HCT116 (cell line): ENCODE results near the gene PPP2CA. TPM values are rescaled to one million over a fixed set of nuclear protein-coding genes. Genes with fewer than 3 reads are reported as not detected.

ENCODE experiments used
- ATAC-seq: fragments of 200-7000 bp; cut with Tn5 transposase; 2 replicates; pipeline ENCODE4 v1.9.1; 2020; ENCODE audit warnings: mild to moderate bottlenecking, moderate library complexity
- BruUV-seq: library from RNA; stranded (reverse); fragments of 400-500 nt; replicated peaks from 2 replicates; lab custom pipeline; 2021; lab: Mats Ljungman, UMichigan
- CTCF ChIA-PET: fragments of 300-600 bp; sonication (Branson Sonifier 250); formaldehyde crosslinking; loops from one replicate; lab custom pipeline; 2021; ENCODE audit warnings: antibody characterized with exemption; lab: Charles Lee
- POLR2A ChIA-PET: fragments of 300-600, 350-600 bp; sonication (Branson Sonifier 250); formaldehyde crosslinking; loops from one replicate; lab custom pipeline; 2021; ENCODE audit warnings: antibody characterized with exemption; lab: Charles Lee
- RAD21 ChIA-PET, 2 experiments: fragments of 300-600 bp; sonication (Branson Sonifier 250); formaldehyde crosslinking; loops; one replicate each; lab custom pipeline; 2023; ENCODE audit warnings: low total read pairs in 2 of 2; ENCODE audit not compliant: uncharacterized antibody in 2 of 2, unreplicated experiment in 2 of 2, low non-redundant PET in 1 of 2; lab: Charles Lee
- DNase-seq: peaks from one replicate; pipeline ENCODE4 v3.0.0-alpha.2; 2010; ENCODE audit warnings: low read depth, low spot score
- H2AFZ ChIP-seq: fragments of 200-600 bp; shearing (Covaris generic), sonication (generic); 2 replicates; pipeline ENCODE4 v1.6.1; 2017; ENCODE audit warnings: low read depth, mixed run types, mixed read lengths, antibody characterized with exemption, low read length; ENCODE audit not compliant: poor library complexity, severe bottlenecking
- H3K27ac ChIP-seq: 2 replicates; pipeline ENCODE4 v1.5.1; 2012; ENCODE audit warnings: low read depth, low read length
- H3K27me3 ChIP-seq: fragments of 200-600 bp; sonication (generic); 2 replicates; pipeline ENCODE4 v1.6.1; 2016; ENCODE audit warnings: mixed run types, low read length, mixed read lengths; ENCODE audit not compliant: insufficient read depth
- H3K36me3 ChIP-seq, 2 experiments: fragments of 200-500 bp in 1 of 2; fragments of 200-600 bp in 1 of 2; sonication (Bioruptor generic) in 1 of 2; sonication (generic) in 1 of 2; 2 replicates each; pipeline versions ENCODE4 v1.5.1 to v1.6.1; 2014 to 2016; ENCODE audit warnings: low read length in 2 of 2, inconsistent platforms in 1 of 2, mixed read lengths in 1 of 2, mixed run types in 1 of 2; ENCODE audit not compliant: insufficient read depth in 2 of 2, control insufficient read depth in 1 of 2
- H3K4me1 ChIP-seq, 2 experiments: fragments of 200-600 bp in 1 of 2; sonication (generic) in 1 of 2; 2 replicates each; pipeline versions ENCODE4 v1.5.1 to v1.6.1; 2012 to 2017; ENCODE audit warnings: low read length in 2 of 2, inconsistent platforms in 1 of 2, mild to moderate bottlenecking in 1 of 2, mixed read lengths in 1 of 2, mixed run types in 1 of 2, moderate library complexity in 1 of 2; ENCODE audit not compliant: insufficient read depth in 2 of 2, control insufficient read depth in 1 of 2
- H3K4me2 ChIP-seq: fragments of 200-600 bp; sonication (generic); 2 replicates; pipeline ENCODE4 v1.6.1; 2017; ENCODE audit warnings: mixed run types, low read length, mixed read lengths
- H3K4me3 ChIP-seq, 2 experiments: fragments of 200-600 bp in 1 of 2; sonication (generic) in 1 of 2; replicated peaks in 1 of 2; 2 replicates each; pipeline ENCODE4 v1.5.1; 2011 to 2016; ENCODE audit warnings: low read length in 2 of 2, control low read depth in 1 of 2, low read depth in 1 of 2, mild to moderate bottlenecking in 1 of 2, mixed read lengths in 1 of 2, mixed run types in 1 of 2
- H3K79me2 ChIP-seq: fragments of 200-600 bp; sonication (generic); 2 replicates; pipeline ENCODE4 v1.6.1; 2017; ENCODE audit warnings: mild to moderate bottlenecking, mixed run types, low read length, moderate library complexity, mixed read lengths; ENCODE audit not compliant: insufficient read depth
- H3K9ac ChIP-seq: fragments of 200-600 bp; sonication (generic); 2 replicates; pipeline ENCODE4 v1.6.1; 2016; ENCODE audit warnings: low read length, mixed read lengths
- H3K9me2 ChIP-seq: fragments of 200-600 bp; sonication (generic), shearing (Covaris generic); 2 replicates; pipeline ENCODE4 v1.6.1; 2017; ENCODE audit warnings: mixed run types, mild to moderate bottlenecking, moderate library complexity; ENCODE audit not compliant: insufficient read depth
- H3K9me3 ChIP-seq, 2 experiments: fragments of 200-500 bp in 1 of 2; fragments of 200-600 bp in 1 of 2; sonication (Bioruptor generic) in 1 of 2; sonication (generic) in 1 of 2; 2 replicates each; pipeline ENCODE4 v1.6.1; 2014 to 2017; ENCODE audit warnings: low read length in 2 of 2, mixed read lengths in 2 of 2, inconsistent platforms in 1 of 2, low read depth in 1 of 2, mild to moderate bottlenecking in 1 of 2, mixed run types in 1 of 2, moderate library complexity in 1 of 2; ENCODE audit not compliant: control insufficient read depth in 1 of 2, insufficient read depth in 1 of 2
- H4K20me1 ChIP-seq: fragments of 200-600 bp; sonication (generic), shearing (Covaris generic); 2 replicates; pipeline ENCODE4 v1.6.1; 2017; ENCODE audit warnings: mixed run types, mild to moderate bottlenecking, moderate library complexity; ENCODE audit not compliant: insufficient read depth
- ELF1 ChIP-seq: IDR thresholded peaks from 2 replicates; pipeline ENCODE4 v1.6.1; 2012; ENCODE audit warnings: low read depth, borderline replicate concordance
- EZH2 ChIP-seq: fragments of 200-600 bp; sonication (generic); IDR thresholded peaks from 2 replicates; pipeline ENCODE4 v1.6.1; 2017; ENCODE audit warnings: antibody characterized with exemption, mixed run types
- JUND ChIP-seq: IDR thresholded peaks from 2 replicates; pipeline ENCODE4 v1.6.1; 2012
- POLR2A ChIP-seq: IDR thresholded peaks from 2 replicates; pipeline ENCODE4 v1.7.0; 2011; ENCODE audit warnings: borderline replicate concordance; ENCODE audit not compliant: insufficient read depth, insufficient read length; ENCODE audit errors: extremely low read depth
- SRF ChIP-seq: IDR thresholded peaks from 2 replicates; pipeline ENCODE4 v1.6.1; 2012; ENCODE audit warnings: low read depth
- ZNF274 ChIP-seq: fragments of 200-500 bp; sonication (Bioruptor generic); IDR thresholded peaks from 2 replicates; pipeline ENCODE4 v1.6.1; 2014; ENCODE audit warnings: mild to moderate bottlenecking, low read depth, low read length, inconsistent platforms
- intact Hi-C: fragments of 100-400 bp; cut with micrococcal nuclease; formaldehyde crosslinking; loops from 2 replicates; pipeline ENCODE4 v1.10.0; 2022
- total RNA-seq: library from RNA; stranded (reverse); gene quantifications from one replicate; pipeline ENCODE4 v1.2.1, GENCODE V29; 2021; ENCODE audit not compliant: unreplicated experiment
- TF ChIP-seq, protein P1 (sequence below), 3 experiments: fragments of 200-600 bp in 1 of 3; sonication (generic) in 1 of 3; IDR thresholded peaks in 2 of 3; conservative IDR thresholded peaks in 1 of 3; 2 replicates each; pipeline ENCODE4 v1.5.1; 2012 to 2017; ENCODE audit warnings: low read depth in 2 of 3, low read length in 2 of 3, antibody characterized with exemption in 1 of 3, borderline replicate concordance in 1 of 3, control low read depth in 1 of 3, mild to moderate bottlenecking in 1 of 3, mixed read lengths in 1 of 3, mixed run types in 1 of 3, moderate library complexity in 1 of 3; ENCODE audit not compliant: insufficient read depth in 1 of 3
- TF ChIP-seq, protein P2 (sequence below): IDR thresholded peaks from 2 replicates; pipeline ENCODE4 v1.6.1; 2011; ENCODE audit warnings: mild to moderate bottlenecking, low read length, moderate library complexity; ENCODE audit not compliant: insufficient replicate concordance; ENCODE audit errors: extremely low read depth

The PPP2CA gene
- total RNA-seq, 1 experiment from 2014 or later: 167 TPM

GRCh38 chr5:134184155-134185135 lies 41.4 kb downstream of the PPP2CA start:
- no peak overlapping the region for H3K4me2 ChIP-seq
- ATAC-seq (peak; percentile 98), DNase-seq (peak; percentile 48)
- no peak overlapping the region for H3K27ac ChIP-seq
- H3K79me2 ChIP-seq: no peaks in the 10 kb centered on the region
- ChIA-PET POLR2A (interaction anchor here (0.6 kb wide), 2 partner anchors 414 to 578 kb away, joined by 3 read pairs; no protein-coding TSS in a partner anchor), CTCF (interaction anchor here (1.3 to 4.2 kb wide), 3 partner anchors 104 to 107 kb away, joined by 6 to 25 read pairs (median 11); no protein-coding TSS in a partner anchor), RAD21 (interaction anchor here (0.7 to 2.7 kb wide), 5 partner anchors 103 to 268 kb away, joined by 3 to 9 read pairs (median 4); no protein-coding TSS in a partner anchor)
- no peak overlapping the region for H3K4me3 ChIP-seq
- H3K4me1 ChIP-seq: no peaks in the 10 kb centered on the region
- no peak for TF ChIP-seq SRF
- TF ChIP-seq, protein P1, sequence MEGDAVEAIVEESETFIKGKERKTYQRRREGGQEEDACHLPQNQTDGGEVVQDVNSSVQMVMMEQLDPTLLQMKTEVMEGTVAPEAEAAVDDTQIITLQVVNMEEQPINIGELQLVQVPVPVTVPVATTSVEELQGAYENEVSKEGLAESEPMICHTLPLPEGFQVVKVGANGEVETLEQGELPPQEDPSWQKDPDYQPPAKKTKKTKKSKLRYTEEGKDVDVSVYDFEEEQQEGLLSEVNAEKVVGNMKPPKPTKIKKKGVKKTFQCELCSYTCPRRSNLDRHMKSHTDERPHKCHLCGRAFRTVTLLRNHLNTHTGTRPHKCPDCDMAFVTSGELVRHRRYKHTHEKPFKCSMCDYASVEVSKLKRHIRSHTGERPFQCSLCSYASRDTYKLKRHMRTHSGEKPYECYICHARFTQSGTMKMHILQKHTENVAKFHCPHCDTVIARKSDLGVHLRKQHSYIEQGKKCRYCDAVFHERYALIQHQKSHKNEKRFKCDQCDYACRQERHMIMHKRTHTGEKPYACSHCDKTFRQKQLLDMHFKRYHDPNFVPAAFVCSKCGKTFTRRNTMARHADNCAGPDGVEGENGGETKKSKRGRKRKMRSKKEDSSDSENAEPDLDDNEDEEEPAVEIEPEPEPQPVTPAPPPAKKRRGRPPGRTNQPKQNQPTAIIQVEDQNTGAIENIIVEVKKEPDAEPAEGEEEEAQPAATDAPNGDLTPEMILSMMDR (IDR thresholded peaks at IDR 0.05 in 2 of 3, conservative IDR thresholded peaks at IDR 0.05 in 1 of 3; ENCODE audit: borderline replicate concordance in 1 of 3, insufficient read depth in 1 of 3, low read depth in 2 of 3, low read length in 2 of 3): peak in 2 of 3 experiments; percentile 88 to 93; a peak in 4 of 6 replicates
- no peaks in the 10 kb centered on the region for H3K9me3 ChIP-seq
- H3K36me3 ChIP-seq: no peaks in the 10 kb centered on the region
- H3K27me3 ChIP-seq: no peaks in the 10 kb centered on the region
- no peak overlapping the region for H3K9ac ChIP-seq
- H3K9me2 ChIP-seq: no peaks in the 10 kb centered on the region
- no peak overlapping the region for H2AFZ ChIP-seq
- no TSS peak for BruUV-seq
- no peaks in the 10 kb centered on the region for H4K20me1 ChIP-seq
- intact Hi-C loops: loop anchor here (1.0 to 10.0 kb wide), 3 partner anchors 43 to 400 kb away; partner anchors contain the start of gene PPP2CA

- no peaks in the 10 kb centered on the region for H3K9me3 ChIP-seq
- no peaks in the 10 kb centered on the region for H3K79me2 ChIP-seq
- ChIA-PET CTCF (interaction anchor here (1.0 to 1.7 kb wide), 2 partner anchors 106 to 404 kb away, joined by 3 to 11 read pairs; no protein-coding TSS in a partner anchor), RAD21 (interaction anchor here in 1 of 2 experiments (0.8 kb wide), 1 partner anchor 106 kb away, joined by 4 read pairs; no protein-coding TSS in a partner anchor), POLR2A (interaction anchor here (1.4 kb wide), 1 partner anchor 106 kb away, joined by 3 read pairs; no protein-coding TSS in a partner anchor)
- no peaks in the 10 kb centered on the region for H3K9me2 ChIP-seq
- H3K27me3 ChIP-seq: no peaks in the 10 kb centered on the region
- H3K9ac ChIP-seq: no peak overlapping the region
- DNase-seq: no peak
- H3K4me2 ChIP-seq: no peak overlapping the region
- H4K20me1 ChIP-seq: no peaks in the 10 kb centered on the region
- H3K36me3 ChIP-seq: no peaks in the 10 kb centered on the region
- BruUV-seq: no TSS peak
- intact Hi-C loops: loop anchor here (5.0 to 10.0 kb wide), 2 partner anchors 44 to 401 kb away; partner anchors contain the start of gene PPP2CA
- H2AFZ ChIP-seq: no peak overlapping the region
- H3K4me1 ChIP-seq: peaks cover 0 to under 1% of the 10 kb centered on the region in 2 experiments; a peak in 1 of 4 replicates
- no peak overlapping the region for H3K27ac ChIP-seq
- H3K4me3 ChIP-seq: no peak overlapping the region
- ATAC-seq: no peak
- TF ChIP-seq SRF: no peak
- no peak for TF ChIP-seq EZH2
- no peak for TF ChIP-seq ZNF274
- TF ChIP-seq POLR2A: no peak
- TF ChIP-seq, protein P1 (IDR thresholded peaks at IDR 0.05 in 2 of 3, conservative IDR thresholded peaks at IDR 0.05 in 1 of 3; ENCODE audit: borderline replicate concordance in 1 of 3, insufficient read depth in 1 of 3, low read depth in 2 of 3, low read length in 2 of 3): no peak
- TF ChIP-seq ELF1: no peak
- TF ChIP-seq JUND: no peak
- TF ChIP-seq, protein P2, sequence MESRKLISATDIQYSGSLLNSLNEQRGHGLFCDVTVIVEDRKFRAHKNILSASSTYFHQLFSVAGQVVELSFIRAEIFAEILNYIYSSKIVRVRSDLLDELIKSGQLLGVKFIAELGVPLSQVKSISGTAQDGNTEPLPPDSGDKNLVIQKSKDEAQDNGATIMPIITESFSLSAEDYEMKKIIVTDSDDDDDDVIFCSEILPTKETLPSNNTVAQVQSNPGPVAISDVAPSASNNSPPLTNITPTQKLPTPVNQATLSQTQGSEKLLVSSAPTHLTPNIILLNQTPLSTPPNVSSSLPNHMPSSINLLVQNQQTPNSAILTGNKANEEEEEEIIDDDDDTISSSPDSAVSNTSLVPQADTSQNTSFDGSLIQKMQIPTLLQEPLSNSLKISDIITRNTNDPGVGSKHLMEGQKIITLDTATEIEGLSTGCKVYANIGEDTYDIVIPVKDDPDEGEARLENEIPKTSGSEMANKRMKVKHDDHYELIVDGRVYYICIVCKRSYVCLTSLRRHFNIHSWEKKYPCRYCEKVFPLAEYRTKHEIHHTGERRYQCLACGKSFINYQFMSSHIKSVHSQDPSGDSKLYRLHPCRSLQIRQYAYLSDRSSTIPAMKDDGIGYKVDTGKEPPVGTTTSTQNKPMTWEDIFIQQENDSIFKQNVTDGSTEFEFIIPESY: no peak
Measured at GRCh38 chr5:134183481-134183880, 42.4 kb downstream of the PPP2CA start.
